GM12878 (cell line): ENCODE data around the gene ABCB4. TPM values are rescaled to one million over a fixed set of nuclear protein-coding genes. Genes with fewer than 3 reads are reported as not detected.
"Not testable (repeated sequence)": the region's sequence is repeated elsewhere in the genome, so short reads cannot be mapped to it uniquely, and the experiment has no call there.

Experiments
- ATAC-seq: fragments of 200-7000 bp; cut with Tn5 transposase; 3 replicates; pipeline ENCODE4 v1.9.1; 2020; ENCODE audit warnings: mild to moderate bottlenecking, moderate library complexity
- BruUV-seq: library from RNA; stranded (reverse); fragments of 400-500 nt; replicated peaks from 2 replicates; lab custom pipeline; 2021; lab: Mats Ljungman, UMichigan
- CTCF ChIA-PET: fragments of 300-600 bp; sonication (Branson Sonifier 250); formaldehyde crosslinking; extraction: SDS; loops from one replicate; lab custom pipeline; 2021; ENCODE audit warnings: inconsistent platforms; lab: Yijun Ruan, JAX
- POLR2A ChIA-PET: fragments of 350-600 bp; formaldehyde crosslinking; extraction: SDS; loops from one replicate; lab custom pipeline; 2021; ENCODE audit warnings: inconsistent platforms; lab: Charles Lee
- RAD21 ChIA-PET: fragments of 300-600 bp; sonication (Branson Sonifier 250); formaldehyde crosslinking; loops from one replicate; lab custom pipeline; 2023; ENCODE audit warnings: antibody characterized with exemption; ENCODE audit not compliant: unreplicated experiment; lab: Charles Lee
- SMC1A ChIA-PET: fragments of 300-600 bp; sonication (Branson Sonifier 250); formaldehyde crosslinking; loops from one replicate; lab custom pipeline; 2023; ENCODE audit not compliant: unreplicated experiment, uncharacterized antibody; lab: Charles Lee
- DNase-seq: peaks from one replicate; pipeline ENCODE4 v3.0.0-alpha.2; 2011; ENCODE audit warnings: low read depth, low spot score
- FAIRE-seq: peaks from 3 replicates; lab custom pipeline; 2011; peaks lifted over from hg19 to GRCh38; lab: Jason Lieb, UNC
- H2AFZ ChIP-seq: 2 replicates; pipeline ENCODE4 v1.6.0; 2011; ENCODE audit warnings: low read depth, low read length, control low read depth; ENCODE audit not compliant: control insufficient read depth
- H3K27ac ChIP-seq: 2 replicates; pipeline ENCODE4 v1.5.1; 2011; ENCODE audit warnings: control low read depth; ENCODE audit not compliant: control insufficient read depth, insufficient read depth
- H3K27me3 ChIP-seq, 2 experiments: replicated peaks in 1 of 2; 2 replicates each; pipeline versions ENCODE4 v1.6.0 to v1.6.1; 2011; ENCODE audit warnings: low read length in 1 of 2; ENCODE audit not compliant: control insufficient read depth in 2 of 2, insufficient read depth in 2 of 2
- H3K36me3 ChIP-seq, 2 experiments: 2 replicates each; pipeline ENCODE4 v1.5.1; 2011; ENCODE audit warnings: low read length in 1 of 2; ENCODE audit not compliant: control insufficient read depth in 2 of 2, insufficient read depth in 2 of 2
- H3K4me1 ChIP-seq: 2 replicates; pipeline ENCODE4 v1.6.1; 2011; ENCODE audit warnings: mild to moderate bottlenecking, low read length, moderate library complexity, mixed read lengths; ENCODE audit not compliant: control insufficient read depth, insufficient read depth
- H3K4me2 ChIP-seq: 2 replicates; pipeline ENCODE4 v1.6.0; 2011; ENCODE audit warnings: control low read depth; ENCODE audit not compliant: control insufficient read depth, insufficient read depth
- H3K4me3 ChIP-seq: fragments of 200-600 bp; sonication (generic); 2 replicates; pipeline ENCODE4 v1.5.1; 2016
- H3K79me2 ChIP-seq: 2 replicates; pipeline ENCODE4 v1.6.0; 2011; ENCODE audit warnings: low read length; ENCODE audit not compliant: control insufficient read depth, insufficient read depth
- H3K9ac ChIP-seq: 2 replicates; pipeline ENCODE4 v1.8.0; 2011; ENCODE audit warnings: low read length, control low read depth, mixed read lengths; ENCODE audit not compliant: control insufficient read depth, insufficient read depth
- H3K9me3 ChIP-seq: replicated peaks from 3 replicates; pipeline ENCODE4 v1.5.1; 2011; ENCODE audit warnings: mild to moderate bottlenecking, low read length; ENCODE audit not compliant: control insufficient read depth, insufficient read depth
- H4K20me1 ChIP-seq: 2 replicates; pipeline ENCODE4 v1.6.0; 2011; ENCODE audit not compliant: control insufficient read depth, insufficient read depth
- ATF7 ChIP-seq: fragments of 450-650 bp; IDR thresholded peaks from 2 replicates; pipeline ENCODE4 v1.6.1; 2016; ENCODE audit warnings: low read depth, mild to moderate bottlenecking
- DPF2 ChIP-seq: fragments of 450-650 bp; IDR thresholded peaks from 2 replicates; pipeline ENCODE4 v1.6.1; 2017; ENCODE audit warnings: mild to moderate bottlenecking
- IKZF2 ChIP-seq, 2 experiments: fragments of 450-650 bp; IDR thresholded peaks; 2 replicates each; pipeline ENCODE4 v1.6.1; 2017; ENCODE audit warnings: mild to moderate bottlenecking in 2 of 2, moderate library complexity in 2 of 2
- MTA2 ChIP-seq: fragments of 450-650 bp; IDR thresholded peaks from 2 replicates; pipeline ENCODE4 v1.6.1; 2016; ENCODE audit warnings: low read depth, mild to moderate bottlenecking, moderate library complexity
- WGBS: methylation state at CpG from one replicate; pipeline ENCODE4 v1.1.6; 2016; ENCODE audit warnings: low lambda C conversion rate; ENCODE audit not compliant: insufficient replicate concordance, insufficient coverage; ENCODE audit errors: missing lambda C conversion rate; 5-methylcytosine and 5-hydroxymethylcytosine counted together
- in situ Hi-C: fragments of 300-500 bp; cut with MboI; formaldehyde crosslinking; loops from 9 replicates; pipeline ENCODE4 v1.14.3; 2018; ENCODE audit warnings: mixed read lengths
- intact Hi-C: fragments of 100-400 bp; cut with micrococcal nuclease; formaldehyde crosslinking; loops from one replicate; pipeline ENCODE4 v1.14.2; 2022; ENCODE audit not compliant: unreplicated experiment
- polyA plus RNA-seq, 11 experiments: library from polyadenylated mRNA; depleted of rRNA in 4 of 11; unstranded in 6 of 11; stranded (reverse) in 5 of 11; fragments of >200 nt; fragmentation: Nextera tagmentation in 4 of 11; fragmentation: Illumina TruSeq in 1 of 11; extraction: Ambion mirVana in 4 of 11; extraction: Trizol in 1 of 11; gene quantifications; 1 replicate in 1 of 11; 2 replicates in 10 of 11; pipeline versions ENCODE4 v1.2.1 to v1.2.3, GENCODE V29; 2011 to 2016; ENCODE audit warnings: inconsistent platforms in 2 of 11, missing spikeins in 2 of 11, low read depth in 1 of 11
- total RNA-seq, 4 experiments: library from RNA; depleted of rRNA in 3 of 4; stranded (reverse); fragments of >200 nt in 3 of 4; fragmentation: Illumina TruSeq in 1 of 4; extraction: Trizol in 1 of 4; gene quantifications; 2 replicates each; pipeline versions ENCODE4 v1.2.1 to v1.2.3, GENCODE V29; 2013 to 2021

Gene ABCB4
- total and polyA plus RNA-seq, 10 of the 15 experiments (the other 5 are each of a cell fraction or from before 2014, with no cell fraction given): 1.9 to 8.3 (median 4.4) TPM

- H4K20me1 ChIP-seq, POLR2A ChIA-PET, H3K9ac ChIP-seq, H3K9me3 ChIP-seq, intact Hi-C loops, H3K4me1 ChIP-seq, H3K27ac ChIP-seq, H2AFZ ChIP-seq, BruUV-seq, H3K4me3 ChIP-seq, H3K4me2 ChIP-seq, CTCF ChIA-PET, ATAC-seq, FAIRE-seq, H3K79me2 ChIP-seq, H3K27me3 ChIP-seq, in situ Hi-C loops, DNase-seq: not testable (repeated sequence)
- SMC1A ChIA-PET: interaction anchor here (1.1 kb wide), 1 partner anchor 52 kb away, joined by 3 read pairs; no protein-coding TSS in a partner anchor
- RAD21 ChIA-PET: interaction anchor here (0.6 kb wide), 1 partner anchor 127 kb away, joined by 3 read pairs; no protein-coding TSS in a partner anchor
- TF ChIP-seq MTA2 (peak; percentile 63; the same call in 1 of the 2 replicates), ATF7 (0 out of 2 replicates have a peak, but pooled peaks have one; percentile 25), DPF2 (0 out of 2 replicates have a peak, but pooled peaks have one; percentile 29), IKZF2 (IDR thresholded peaks at IDR 0.05) (peak; percentile 67 to 69)
- TF ChIP-seq, all 136 proteins: peak for 4; not testable (repeated sequence) for 132
- H3K36me3 ChIP-seq: not testable (repeated sequence)
These were observed 6.3 kb downstream of the ABCB4 start for GRCh38 chr7:87469204-87469603.

- FAIRE-seq: not testable (repeated sequence)
These were observed 10.0 kb downstream of the ABCB4 start for GRCh38 chr7:87465534-87465880.

GRCh38 chr7:87464830-87465533 is 10.5 kb downstream of the ABCB4 start:
- H3K4me3 ChIP-seq, H3K9ac ChIP-seq, FAIRE-seq, H2AFZ ChIP-seq, POLR2A ChIA-PET, CTCF ChIA-PET, H3K4me1 ChIP-seq, H3K4me2 ChIP-seq, H3K79me2 ChIP-seq, intact Hi-C loops, H4K20me1 ChIP-seq, BruUV-seq, H3K27me3 ChIP-seq, H3K27ac ChIP-seq, ATAC-seq, H3K9me3 ChIP-seq, in situ Hi-C loops, H3K36me3 ChIP-seq, DNase-seq: not testable (repeated sequence)
- WGBS: 61% methylated on average over 16 of the region's 16 CpGs
- RAD21 ChIA-PET: interaction anchor here (0.5 kb wide), 1 partner anchor 31 kb away, joined by 3 read pairs; no protein-coding TSS in a partner anchor
- SMC1A ChIA-PET: interaction anchor here (1.4 kb wide), 1 partner anchor 9 kb away, joined by 6 read pairs; no protein-coding TSS in a partner anchor

More at GRCh38 chr7:87465534-87465880, 10.0 kb downstream of the ABCB4 start:
- intact Hi-C loops, BruUV-seq, H3K9me3 ChIP-seq, RAD21 ChIA-PET, H3K4me2 ChIP-seq, H3K79me2 ChIP-seq, H3K9ac ChIP-seq, POLR2A ChIA-PET, H4K20me1 ChIP-seq, CTCF ChIA-PET, SMC1A ChIA-PET, DNase-seq, H3K27ac ChIP-seq, H3K4me1 ChIP-seq, H2AFZ ChIP-seq, H3K36me3 ChIP-seq, ATAC-seq, H3K27me3 ChIP-seq, in situ Hi-C loops, H3K4me3 ChIP-seq: not testable (repeated sequence)
- WGBS: 66% methylated on average over 6 of the region's 7 CpGs
